DMS153 treated with DMSO at 0.1 percent for 48 hours (cell line): Measurements from ENCODE around the gene TNFSF13.
"Not testable (repeated sequence)": the region's sequence is repeated elsewhere in the genome, so short reads cannot be mapped to it uniquely, and the experiment has no call there.

Experiments used
- DNase-seq: peaks from one replicate; lab custom pipeline; 2025; ENCODE audit not compliant: unreplicated experiment; lab: John Stamatoyannopoulos, UW

TNFSF13 gene

GRCh38 chr17:7589891-7590691 lies 31.5 kb downstream of the TNFSF13 start, which contains the start of gene SOX15:
TSS of gene SOX15 (minus strand) at chr17:7590094. CDS start at chr17:7589676, 418 bp downstream.
- no peak for DNase-seq

GRCh38 chr17:7590743-7591142 lies 32.2 kb downstream of the TNFSF13 start:
- DNase-seq: no peak

- DNase-seq: no peak
Observed at GRCh38 chr17:7591596-7591995, 33.0 kb downstream of the TNFSF13 start.

GRCh38 chr17:7592422-7593021 lies 34.0 kb downstream of the TNFSF13 start:
- DNase-seq: no peak

GRCh38 chr17:7593296-7593695 lies 34.7 kb downstream of the TNFSF13 start:
- DNase-seq: no peak

GRCh38 chr17:7597561-7597960 lies 39.0 kb downstream of the TNFSF13 start:
- DNase-seq: not testable (repeated sequence)

- DNase-seq: no peak
Observed at GRCh38 chr17:7606280-7606679, 47.7 kb downstream of the TNFSF13 start.

- DNase-seq: no peak
Observed at GRCh38 chr17:7610641-7611040, 52.1 kb downstream of the TNFSF13 start.
